Measurements from ENCODE around the gene COMT. TPM values are rescaled to one million over a fixed set of nuclear protein-coding genes. Genes with fewer than 3 reads are reported as not detected.

COMT gene
- total and polyA plus RNA-seq, 9 of the 15 experiments (the other 6 are each of a cell fraction or from before 2014, with no cell fraction given), result 12.5 to 351 (median 155) TPM

- TF ChIP-seq YY1 (IDR thresholded peaks at IDR 0.05; ENCODE audit: borderline replicate concordance in 1 of 3, control insufficient read depth in 1 of 3, extremely low read depth in 1 of 3, insufficient read depth in 3 of 3, insufficient read length in 1 of 3, insufficient replicate concordance in 2 of 3, low read depth in 1 of 3, low read length in 2 of 3), result peak in 1 of 3 experiments; percentile 54
- TF ChIP-seq ARID3B (CRISPR knock-in tag; IDR thresholded peaks at IDR 0.05; ENCODE audit: borderline replicate concordance), result peak; percentile 81; the same call in 1 of the 2 replicates
- TF ChIP-seq PPARD (CRISPR knock-in tag; IDR thresholded peaks at IDR 0.05), result 0 out of 2 replicates have a peak, but pooled peaks have one; percentile 23
- TF ChIP-seq STAT6 (CRISPR knock-in tag; IDR thresholded peaks at IDR 0.05), result peak; percentile 61; the same call in 1 of the 2 replicates
- no peak for TF ChIP-seq RB1 (IDR thresholded peaks at IDR 0.05; ENCODE audit: low read depth)
- peak; percentile 11; the same call in 1 of the 2 replicates for TF ChIP-seq ZNF445 (CRISPR knock-in tag; IDR thresholded peaks at IDR 0.05; ENCODE audit: low read depth)
- TF ChIP-seq ZNF76 (CRISPR knock-in tag; IDR thresholded peaks at IDR 0.05; ENCODE audit: borderline replicate concordance), result peak; percentile 16; the same call in 1 of the 2 replicates
- TF ChIP-seq DIDO1 (tag; IDR thresholded peaks at IDR 0.05; ENCODE audit: low read depth), result 0 out of 2 replicates have a peak, but pooled peaks have one; percentile 10
- peak; percentile 68; the same call in 1 of the 2 replicates for TF ChIP-seq IRF9 (tag; IDR thresholded peaks at IDR 0.05)
- peak; percentile 87; the same call in 1 of the 2 replicates for TF ChIP-seq ZNF583 (CRISPR knock-in tag; IDR thresholded peaks at IDR 0.05)
- peak; percentile 8; the same call in 1 of the 2 replicates for TF ChIP-seq PYGO2 (tag; IDR thresholded peaks at IDR 0.05)
- TF ChIP-seq E2F1 (CRISPR knock-in tag; IDR thresholded peaks at IDR 0.05), result peak; percentile 17
- TF ChIP-seq KDM2B (CRISPR knock-in tag; IDR thresholded peaks at IDR 0.05), result peak; percentile 71
- TF ChIP-seq CTCF (IDR thresholded peaks at IDR 0.05 in 2 of 3, conservative IDR thresholded peaks at IDR 0.05 in 1 of 3; ENCODE audit: insufficient read depth in 2 of 3, low read depth in 1 of 3, low read length in 3 of 3), result peak in 2 of 3 experiments; percentile 6 to 9; a peak in 2 of 6 replicates
- no peak for TF ChIP-seq JUND (IDR thresholded peaks at IDR 0.05; ENCODE audit: borderline replicate concordance, low read depth, low read length)
- TF ChIP-seq JUND (tag; IDR thresholded peaks at IDR 0.05; ENCODE audit: borderline replicate concordance, low read depth, low read length), result no peak
These were observed 847 bp downstream of the COMT start (continued) for GRCh38 chr22:19942157-19943081.
